ENCODE measurements around the gene LARGE1.

GRCh38 chr22:33771136-33771535, 149.1 kb downstream of the LARGE1 start:
- no peak for TF ChIP-seq CTCF (IDR thresholded peaks at IDR 0.05)
- no peak for TF ChIP-seq POLR2A (IDR thresholded peaks at IDR 0.05)
